MM.1S (cell line): ENCODE results near the gene PKP4.

Source experiments
- CTCF ChIP-seq: fragments of 300-600 bp; sonication (generic); IDR thresholded peaks from 2 replicates; pipeline ENCODE4 v1.5.1; 2016; ENCODE audit warnings: antibody characterized with exemption, low read length, mixed read lengths
- EZH2 ChIP-seq: fragments of 300-600 bp; sonication (generic); optimal IDR thresholded peaks from 2 replicates; pipeline ENCODE3; 2017; ENCODE audit warnings: low read depth, mild to moderate bottlenecking, antibody characterized with exemption, low read length, mixed read lengths
- EZH2phosphoT487 ChIP-seq: fragments of 300-600 bp; sonication (generic); IDR thresholded peaks from 2 replicates; pipeline ENCODE4 v1.6.1; 2018; ENCODE audit warnings: antibody characterized with exemption, low read length

- TF ChIP-seq CTCF: no peak
- TF ChIP-seq EZH2phosphoT487: no peak
- TF ChIP-seq EZH2: no peak
Measured at GRCh38 chr2:158505448-158505934, 48.7 kb downstream of the PKP4 start.
